ENCODE data around the gene STK33.
A peak's percentile ranks its signal among the peaks of the same experiment; 100 is the strongest.

Gene STK33

DNA sequence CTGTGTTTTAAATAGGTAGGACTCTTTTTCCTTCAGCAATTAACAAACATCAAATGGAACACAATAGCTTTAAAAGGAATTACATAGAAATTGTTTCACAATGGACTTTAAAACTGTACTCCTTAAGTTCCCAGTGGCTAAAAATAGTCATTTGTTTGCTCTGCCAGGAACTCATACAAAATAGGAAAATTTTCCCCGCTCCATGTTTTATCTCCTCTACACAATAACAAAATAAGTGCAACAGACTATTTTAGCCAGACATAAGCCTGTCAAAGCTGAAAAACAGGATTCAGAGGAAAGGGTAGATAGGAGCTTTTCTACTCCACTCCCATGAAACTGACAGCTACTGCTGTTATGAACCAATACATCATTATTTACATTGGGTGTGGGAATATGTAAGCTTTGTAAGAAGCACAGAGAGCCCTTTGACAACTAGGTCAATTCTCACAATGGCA is 90.1 kb downstream of the STK33 start:
- DNase-seq (ENCODE audit: low read depth), result peak; percentile 74
- H3K4me3 ChIP-seq (ENCODE audit: low read length), result no peak overlapping the region
- TF ChIP-seq, protein P1, sequence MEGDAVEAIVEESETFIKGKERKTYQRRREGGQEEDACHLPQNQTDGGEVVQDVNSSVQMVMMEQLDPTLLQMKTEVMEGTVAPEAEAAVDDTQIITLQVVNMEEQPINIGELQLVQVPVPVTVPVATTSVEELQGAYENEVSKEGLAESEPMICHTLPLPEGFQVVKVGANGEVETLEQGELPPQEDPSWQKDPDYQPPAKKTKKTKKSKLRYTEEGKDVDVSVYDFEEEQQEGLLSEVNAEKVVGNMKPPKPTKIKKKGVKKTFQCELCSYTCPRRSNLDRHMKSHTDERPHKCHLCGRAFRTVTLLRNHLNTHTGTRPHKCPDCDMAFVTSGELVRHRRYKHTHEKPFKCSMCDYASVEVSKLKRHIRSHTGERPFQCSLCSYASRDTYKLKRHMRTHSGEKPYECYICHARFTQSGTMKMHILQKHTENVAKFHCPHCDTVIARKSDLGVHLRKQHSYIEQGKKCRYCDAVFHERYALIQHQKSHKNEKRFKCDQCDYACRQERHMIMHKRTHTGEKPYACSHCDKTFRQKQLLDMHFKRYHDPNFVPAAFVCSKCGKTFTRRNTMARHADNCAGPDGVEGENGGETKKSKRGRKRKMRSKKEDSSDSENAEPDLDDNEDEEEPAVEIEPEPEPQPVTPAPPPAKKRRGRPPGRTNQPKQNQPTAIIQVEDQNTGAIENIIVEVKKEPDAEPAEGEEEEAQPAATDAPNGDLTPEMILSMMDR (IDR thresholded peaks at IDR 0.05; ENCODE audit: insufficient read depth, low read depth, low read length, missing control alignments), result no peak

- TF ChIP-seq, protein P1 (IDR thresholded peaks at IDR 0.05; ENCODE audit: insufficient read depth, low read depth, low read length, missing control alignments), result no peak
- no peak overlapping the region for H3K4me3 ChIP-seq (ENCODE audit: low read length)
- DNase-seq (ENCODE audit: low read depth), result peak; percentile 24
Measured at GRCh38 chr11:8501836-8502235, 92.2 kb downstream of the STK33 start.

GRCh38 chr11:8488395-8488794 is 105.6 kb downstream of the STK33 start:
- TF ChIP-seq, protein P1 (IDR thresholded peaks at IDR 0.05; ENCODE audit: insufficient read depth, low read depth, low read length, missing control alignments), result no peak
- H3K4me3 ChIP-seq (ENCODE audit: low read length), result no peak overlapping the region
- DNase-seq (ENCODE audit: low read depth), result no peak

DNA sequence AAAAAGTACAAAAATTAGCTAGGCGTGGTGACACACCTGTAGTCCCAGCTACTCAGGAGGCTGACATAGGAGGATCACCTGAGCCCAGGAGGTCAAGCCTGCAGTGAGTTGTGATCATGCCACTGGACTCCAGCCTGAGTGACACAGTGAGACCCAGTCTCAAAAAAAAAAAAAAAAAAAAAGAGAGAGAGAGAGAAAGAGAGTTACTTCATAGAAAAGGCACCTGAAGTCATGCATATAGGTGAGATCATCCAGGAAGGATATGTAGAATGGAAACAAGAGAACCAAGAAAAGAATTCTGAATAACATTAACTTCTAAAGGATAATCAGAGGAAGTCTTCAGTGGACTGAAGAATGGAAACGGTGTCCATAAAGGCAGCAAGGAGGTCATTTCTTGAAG is 106.8 kb downstream of the STK33 start:
- no peak for DNase-seq (ENCODE audit: low read depth)
- no peak overlapping the region for H3K4me3 ChIP-seq (ENCODE audit: low read length)
- TF ChIP-seq, protein P1 (IDR thresholded peaks at IDR 0.05; ENCODE audit: insufficient read depth, low read depth, low read length, missing control alignments), result no peak

GRCh38 chr11:8484251-8484650 is 109.8 kb downstream of the STK33 start:
- no peak overlapping the region for H3K4me3 ChIP-seq (ENCODE audit: low read length)
- no peak for DNase-seq (ENCODE audit: low read depth)
- TF ChIP-seq, protein P1 (IDR thresholded peaks at IDR 0.05; ENCODE audit: insufficient read depth, low read depth, low read length, missing control alignments), result no peak

DNA sequence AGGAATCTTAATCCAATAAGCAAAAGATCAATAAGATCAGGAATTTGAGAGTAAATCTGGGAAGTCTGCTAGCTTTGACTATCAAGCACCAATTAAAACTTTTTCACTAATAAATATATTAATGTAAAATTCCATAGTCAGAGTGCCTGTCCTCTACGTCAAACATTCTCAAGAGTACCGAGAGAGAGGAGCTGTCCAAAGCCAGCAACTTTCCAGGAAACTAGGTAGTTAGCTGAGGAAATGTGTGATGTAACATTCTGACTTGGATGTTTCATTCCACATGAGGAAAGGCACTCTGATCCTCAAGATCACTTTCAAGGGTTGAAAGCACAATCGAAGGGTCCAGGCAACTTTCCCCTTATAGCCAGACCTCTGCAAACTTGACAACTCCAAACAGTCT is 113.2 kb downstream of the STK33 start:
- peak; percentile 20 for DNase-seq (ENCODE audit: low read depth)
- H3K4me3 ChIP-seq (ENCODE audit: low read length), result no peak overlapping the region
- TF ChIP-seq, protein P1 (IDR thresholded peaks at IDR 0.05; ENCODE audit: insufficient read depth, low read depth, low read length, missing control alignments), result no peak

- no peak for DNase-seq (ENCODE audit: low read depth)
- H3K4me3 ChIP-seq (ENCODE audit: low read length), result no peak overlapping the region
- TF ChIP-seq, protein P1 (IDR thresholded peaks at IDR 0.05; ENCODE audit: insufficient read depth, low read depth, low read length, missing control alignments), result no peak
Measured at GRCh38 chr11:8477680-8478079, 116.3 kb downstream of the STK33 start.

All from epithelial cell of esophagus (primary cell).